B cell (primary cell): ENCODE measurements around the gene KCNMB3.

ENCODE experiments used
- EZH2 ChIP-seq: IDR thresholded peaks from 2 replicates; pipeline ENCODE4 v1.6.1; 2012; ENCODE audit warnings: borderline replicate concordance, low read depth, mild to moderate bottlenecking, moderate library complexity, low read length; ENCODE audit not compliant: insufficient read depth, poor library complexity, severe bottlenecking
- TF ChIP-seq, protein P1 (sequence below): fragments of 200-600 bp; IDR thresholded peaks from one replicate; pipeline ENCODE4 v1.8.0; 2022; ENCODE audit warnings: antibody characterized with exemption, mild to moderate bottlenecking

GRCh38 chr3:179266701-179267211, 15.8 kb upstream of the KCNMB3 start:
- TF ChIP-seq, protein P1, sequence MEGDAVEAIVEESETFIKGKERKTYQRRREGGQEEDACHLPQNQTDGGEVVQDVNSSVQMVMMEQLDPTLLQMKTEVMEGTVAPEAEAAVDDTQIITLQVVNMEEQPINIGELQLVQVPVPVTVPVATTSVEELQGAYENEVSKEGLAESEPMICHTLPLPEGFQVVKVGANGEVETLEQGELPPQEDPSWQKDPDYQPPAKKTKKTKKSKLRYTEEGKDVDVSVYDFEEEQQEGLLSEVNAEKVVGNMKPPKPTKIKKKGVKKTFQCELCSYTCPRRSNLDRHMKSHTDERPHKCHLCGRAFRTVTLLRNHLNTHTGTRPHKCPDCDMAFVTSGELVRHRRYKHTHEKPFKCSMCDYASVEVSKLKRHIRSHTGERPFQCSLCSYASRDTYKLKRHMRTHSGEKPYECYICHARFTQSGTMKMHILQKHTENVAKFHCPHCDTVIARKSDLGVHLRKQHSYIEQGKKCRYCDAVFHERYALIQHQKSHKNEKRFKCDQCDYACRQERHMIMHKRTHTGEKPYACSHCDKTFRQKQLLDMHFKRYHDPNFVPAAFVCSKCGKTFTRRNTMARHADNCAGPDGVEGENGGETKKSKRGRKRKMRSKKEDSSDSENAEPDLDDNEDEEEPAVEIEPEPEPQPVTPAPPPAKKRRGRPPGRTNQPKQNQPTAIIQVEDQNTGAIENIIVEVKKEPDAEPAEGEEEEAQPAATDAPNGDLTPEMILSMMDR = no peak
- TF ChIP-seq EZH2 = no peak
